ENCODE data around the gene BCL2L2.
A peak's percentile ranks its signal among the peaks of the same experiment; 100 is the strongest.
"Not testable (repeated sequence)": the region's sequence is repeated elsewhere in the genome, so short reads cannot be mapped to it uniquely, and the experiment has no call there.

BCL2L2 gene, protein sequence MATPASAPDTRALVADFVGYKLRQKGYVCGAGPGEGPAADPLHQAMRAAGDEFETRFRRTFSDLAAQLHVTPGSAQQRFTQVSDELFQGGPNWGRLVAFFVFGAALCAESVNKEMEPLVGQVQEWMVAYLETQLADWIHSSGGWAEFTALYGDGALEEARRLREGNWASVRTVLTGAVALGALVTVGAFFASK

DNA sequence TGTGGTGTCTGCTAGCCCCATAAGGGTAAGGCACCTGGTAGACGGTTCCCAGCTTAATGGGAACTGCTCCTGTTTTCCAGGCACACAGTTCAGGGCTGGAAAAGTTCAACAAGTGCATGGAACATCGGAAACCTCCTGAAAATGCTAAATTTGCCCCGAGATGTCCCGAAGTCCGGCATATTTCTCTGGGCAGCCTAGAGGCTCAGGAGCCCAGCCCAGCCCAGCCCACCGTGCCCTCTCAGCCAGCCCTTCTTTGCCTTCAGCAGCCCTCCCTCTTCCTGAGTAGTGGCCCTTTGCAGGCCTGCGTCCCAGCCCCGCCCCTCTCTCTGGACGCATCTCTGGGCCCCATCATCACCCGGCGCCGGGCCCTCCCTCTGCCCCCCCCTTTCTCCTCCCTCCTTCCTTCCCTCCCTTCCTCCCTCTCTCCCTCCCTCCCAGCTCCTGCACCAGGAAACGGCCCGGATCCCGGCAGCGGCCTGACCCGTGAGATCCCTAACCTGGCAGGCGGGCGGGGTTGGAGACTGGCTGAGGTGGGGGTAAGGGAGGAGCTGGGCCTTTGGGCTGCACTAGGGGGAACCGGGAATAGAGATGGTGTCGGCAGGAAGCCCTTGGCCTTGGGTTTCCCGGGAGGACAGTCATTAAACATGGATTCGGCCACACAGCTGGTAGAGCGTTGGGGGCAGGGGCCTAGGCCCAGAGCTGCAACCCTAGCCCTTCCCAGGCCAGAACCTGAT lies at the start of gene BCL2L2:
BCL2L2 (plus strand) TSS at position 422 of the 734 bp plus-strand sequence. CDS start 935 bp downstream, outside the sequence.
- DNase-seq = peak; percentile 93 to 97

DNA sequence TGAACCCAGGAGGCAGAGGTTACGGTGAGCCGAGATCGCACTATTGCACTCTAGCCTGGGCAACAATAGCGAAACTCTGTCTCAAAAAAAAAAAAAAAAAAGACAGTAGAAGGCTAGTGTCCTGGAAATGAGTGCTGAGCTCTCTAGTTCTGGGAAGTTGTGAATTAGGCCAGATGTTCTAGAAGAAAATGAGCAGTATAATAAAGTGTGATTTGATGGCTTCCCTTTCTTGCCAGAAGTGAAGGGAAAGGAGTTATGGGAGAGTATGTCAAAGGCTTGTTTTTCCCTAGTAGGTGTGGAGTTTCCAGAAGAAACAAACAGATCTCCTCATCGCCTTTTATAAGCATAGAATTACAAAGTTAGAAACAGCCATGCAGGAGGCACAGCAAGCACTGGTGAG lies 48.4 kb upstream of the BCL2L2 start:
- no peak for DNase-seq

DNA sequence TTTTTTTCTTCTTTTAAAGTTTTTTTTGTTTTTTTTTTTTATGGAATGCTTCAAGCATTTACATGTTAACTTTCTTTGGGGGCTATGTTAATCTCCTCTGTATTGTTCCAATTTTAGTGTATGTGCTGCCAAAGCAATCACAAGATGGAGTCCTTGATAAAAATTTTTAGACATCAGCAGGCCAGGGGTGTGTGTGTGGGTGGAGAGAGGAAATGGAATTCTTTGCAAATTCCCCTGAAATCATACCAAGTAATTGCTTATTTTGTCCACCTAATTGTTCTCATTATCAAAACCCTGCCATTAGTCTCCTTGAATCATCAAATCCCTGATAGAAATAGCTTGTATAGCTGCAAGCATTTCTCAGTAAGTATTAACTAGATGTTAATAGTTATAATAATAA lies 47.2 kb upstream of the BCL2L2 start:
- DNase-seq = no peak

DNA sequence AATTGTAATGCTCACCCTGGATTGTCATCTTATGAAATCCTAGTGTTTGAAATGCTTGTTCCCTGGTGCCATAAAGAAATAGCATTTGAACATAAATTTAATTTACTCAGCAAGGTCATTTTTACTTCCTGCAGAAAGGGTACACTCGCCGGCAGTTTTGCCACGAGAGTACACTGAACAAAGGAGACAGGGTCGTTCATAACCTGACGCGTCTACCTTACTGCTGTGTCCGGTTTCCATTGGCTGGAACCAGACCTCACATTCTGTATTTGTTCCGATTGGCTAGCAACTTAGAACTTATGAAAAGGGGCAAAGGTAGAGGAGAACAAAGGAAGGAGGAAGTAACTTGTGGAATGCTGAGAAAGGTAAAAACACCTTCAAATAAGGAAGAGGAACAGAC lies 45.8 kb upstream of the BCL2L2 start:
- not testable (repeated sequence) for DNase-seq

DNA sequence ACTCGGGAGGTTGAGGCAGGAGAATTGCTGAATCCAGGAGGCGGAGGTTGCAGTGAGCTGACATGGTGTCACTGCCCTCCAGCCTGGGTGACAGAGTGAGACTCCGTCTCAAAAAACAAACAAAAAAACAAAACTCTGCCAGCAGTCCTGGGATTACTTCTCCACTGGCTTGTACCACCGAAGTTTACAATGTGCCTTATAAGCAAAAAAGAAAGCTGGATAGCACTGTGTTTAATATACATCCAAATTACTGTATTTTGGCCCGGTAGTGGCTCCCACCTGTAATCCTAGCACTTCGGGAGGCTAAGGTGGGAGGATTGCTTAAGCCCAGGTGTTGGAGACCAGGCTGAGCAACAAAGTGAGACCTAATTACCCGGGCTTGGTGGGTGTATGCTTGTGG lies 37.4 kb upstream of the BCL2L2 start:
- DNase-seq = no peak

DNA sequence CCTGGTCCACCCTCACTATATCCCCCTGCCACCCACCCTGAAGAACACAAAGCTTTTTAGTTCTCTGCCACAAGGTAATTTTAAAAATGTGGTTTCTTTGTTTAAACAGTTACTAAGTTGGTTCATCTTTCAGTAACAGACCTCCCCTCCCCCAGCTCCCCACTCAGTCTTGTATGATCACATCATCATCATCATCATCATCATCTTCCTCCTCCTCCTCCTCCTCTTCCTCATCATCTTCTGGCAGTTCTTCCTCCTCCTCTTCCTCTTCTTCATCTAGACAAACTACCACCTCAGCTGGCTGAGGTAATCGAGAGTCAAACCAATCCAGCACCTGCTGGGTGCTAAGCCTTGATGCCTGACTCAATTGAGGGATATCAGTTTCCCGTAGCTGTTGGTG lies 31.2 kb upstream of the BCL2L2 start:
- no peak for DNase-seq

DNA sequence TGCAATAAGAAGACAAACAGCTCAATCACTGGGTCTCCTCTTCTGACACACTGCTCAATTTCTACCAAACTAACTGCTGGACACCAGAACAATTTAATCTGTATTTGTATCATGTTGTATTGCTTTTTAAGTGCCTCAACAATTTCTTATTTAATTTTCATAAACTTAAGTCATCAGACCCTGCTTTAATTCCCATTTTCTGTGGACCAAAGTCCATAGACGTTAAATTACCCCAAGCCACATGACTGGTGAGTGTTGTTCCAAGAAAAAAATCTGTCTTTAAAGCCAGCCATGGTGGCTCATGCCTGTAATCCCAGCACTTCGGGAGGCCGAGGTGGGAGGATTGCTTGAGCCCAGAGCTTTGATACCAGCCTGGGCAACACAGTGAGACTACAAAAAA lies 29.4 kb upstream of the BCL2L2 start:
- DNase-seq = no peak

DNA sequence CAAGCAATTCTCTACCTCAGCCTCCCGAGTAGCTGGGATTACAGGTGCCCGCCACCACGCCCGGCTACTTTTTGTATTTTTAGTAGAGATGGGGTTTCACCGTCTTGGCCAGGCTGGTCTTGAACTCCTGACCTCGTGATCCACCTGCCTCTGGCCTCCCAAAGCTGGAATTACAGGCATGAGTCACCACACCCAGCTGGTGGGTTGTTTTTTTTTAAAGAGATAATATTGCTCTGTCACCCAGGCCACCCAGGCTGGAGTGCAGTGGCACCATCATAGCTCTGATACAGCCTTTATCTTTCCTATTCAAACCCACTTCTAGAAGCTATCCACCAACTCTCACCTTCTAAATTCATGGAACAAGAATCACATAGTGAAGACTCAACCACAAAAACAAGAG lies 28.7 kb upstream of the BCL2L2 start:
- DNase-seq = not testable (repeated sequence)

DNA sequence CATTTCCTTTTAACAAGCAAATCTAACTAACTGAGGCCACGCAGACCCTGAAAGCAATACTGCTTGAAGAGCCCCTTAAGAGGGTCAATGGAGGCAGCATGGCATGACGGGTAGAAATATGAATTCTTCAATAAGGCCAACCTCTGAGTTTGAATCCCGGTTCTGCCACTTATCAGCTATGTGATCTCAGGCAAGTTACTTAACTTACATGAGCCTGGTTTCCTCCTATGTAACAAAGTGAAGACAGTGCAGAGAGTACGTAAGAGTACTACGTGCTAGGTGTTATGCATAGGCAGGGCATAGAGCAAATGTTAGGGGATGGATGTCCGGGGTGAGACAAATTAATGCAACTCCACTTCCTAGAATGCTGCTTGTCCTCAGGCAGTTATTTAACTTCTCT lies 25.4 kb upstream of the BCL2L2 start:
- no peak for DNase-seq

DNA sequence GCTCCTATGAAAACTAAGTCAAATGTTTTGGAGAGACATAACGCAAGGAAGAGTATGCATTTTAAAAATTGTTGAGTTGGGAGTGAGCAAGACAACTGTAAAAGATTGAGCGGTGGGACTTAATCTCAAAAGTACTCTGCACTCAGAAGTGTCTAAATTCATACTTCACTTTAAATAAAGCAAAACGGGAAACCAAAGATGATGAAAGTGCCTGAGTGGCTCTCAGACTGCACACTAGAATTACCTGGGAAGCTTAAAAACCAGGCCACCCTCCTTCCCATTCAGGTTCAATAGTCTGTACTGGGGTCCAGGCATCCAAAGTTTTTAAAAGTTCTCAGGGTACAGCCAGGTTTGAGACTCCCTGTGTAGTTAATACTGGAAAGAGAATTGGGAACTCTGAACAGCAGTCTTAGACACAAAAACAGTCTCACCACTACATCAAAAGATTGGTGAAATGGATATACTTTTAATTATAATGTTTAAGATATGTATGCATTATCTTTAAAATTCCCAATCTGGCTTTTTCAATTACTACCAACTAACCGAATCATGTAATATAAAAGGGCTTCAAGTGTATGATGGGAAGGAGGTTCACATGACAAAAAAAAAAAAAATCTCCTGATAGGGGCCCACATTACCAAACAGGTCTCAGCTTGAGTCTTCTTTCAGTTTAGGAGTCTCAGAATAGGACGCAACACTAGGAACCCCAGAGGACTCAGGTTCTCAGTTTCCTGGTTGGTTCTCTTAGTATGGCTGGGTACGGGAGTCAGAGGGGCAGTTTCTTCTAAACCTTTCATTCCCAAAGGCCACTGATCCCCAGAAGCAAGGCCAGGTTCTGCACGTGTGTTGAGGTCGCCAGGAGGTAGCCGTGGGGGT lies 21.7 kb upstream of the BCL2L2 start:
- peak in 1 of 2 experiments; percentile 3 for DNase-seq

DNA sequence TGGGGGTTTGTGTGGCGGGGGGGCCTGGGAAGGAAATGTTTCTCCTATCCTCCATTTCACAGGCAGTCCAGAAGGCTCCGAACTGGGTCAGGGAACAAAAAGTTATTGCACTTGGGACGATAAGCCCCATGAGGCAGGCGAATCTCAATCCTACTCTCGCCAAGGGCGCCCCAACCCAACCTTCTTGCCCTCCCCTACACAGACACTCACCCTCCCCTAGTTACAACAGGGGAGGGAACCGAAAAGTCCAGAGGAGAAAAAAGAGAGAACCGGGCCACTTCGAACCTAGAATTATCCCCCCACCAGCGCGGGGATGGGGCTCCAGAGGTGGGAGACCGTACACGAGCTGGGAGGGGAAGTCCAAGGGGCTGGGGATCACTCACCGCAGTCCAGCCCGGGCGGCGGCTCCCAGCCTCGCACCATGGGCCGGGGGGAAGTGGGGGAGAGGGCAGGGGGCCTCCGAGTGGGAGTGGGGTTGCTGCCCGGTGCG lies 21.1 kb upstream of the BCL2L2 start:
- DNase-seq = no peak

DNA sequence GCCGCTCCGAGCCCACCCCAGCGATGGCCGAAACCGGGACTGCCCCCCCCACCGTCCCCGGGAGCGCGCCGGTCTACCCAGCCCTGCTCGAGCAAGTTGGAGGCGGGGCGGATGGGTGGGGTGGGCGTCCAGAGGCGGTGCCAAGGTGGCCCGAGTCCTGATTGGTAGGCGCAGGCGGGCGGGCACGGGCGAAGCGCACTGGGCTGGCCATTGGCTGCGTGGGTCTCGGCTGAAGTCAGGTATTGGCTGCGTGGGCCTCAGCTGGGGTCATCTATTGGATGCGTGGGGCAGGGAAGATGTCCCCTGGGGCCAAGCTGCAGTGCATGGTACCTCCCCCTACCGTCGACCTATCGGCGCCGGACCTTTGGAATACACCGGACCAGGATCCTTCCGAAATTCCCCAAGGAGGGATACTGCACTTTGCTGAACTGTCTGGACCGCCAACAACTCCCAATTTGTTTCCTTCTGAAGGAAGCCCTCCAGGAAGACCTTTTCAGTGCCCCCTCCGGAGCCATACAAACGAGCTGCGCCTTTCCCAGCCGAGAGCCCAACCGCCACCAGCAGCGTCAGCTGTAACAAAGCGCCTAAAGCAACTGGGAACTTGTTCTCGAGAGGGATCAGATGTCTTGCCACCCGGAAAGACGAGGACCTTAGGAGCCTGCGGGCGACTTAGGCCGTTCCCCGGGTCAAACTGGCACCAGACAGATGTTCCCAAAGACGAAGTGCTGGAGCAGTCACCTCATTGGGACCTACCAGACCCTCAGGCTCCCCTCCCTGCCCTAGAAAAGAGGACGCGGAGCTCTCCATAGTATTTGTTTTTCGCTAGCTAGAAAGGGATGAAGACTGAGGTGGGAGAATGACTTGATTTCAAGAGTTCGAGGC lies 20.4 kb upstream of the BCL2L2 start, which contains the start of gene HOMEZ:
HOMEZ (minus strand) TSS at position 113 of the 882 bp plus-strand sequence. CDS start 180 bp downstream, outside the sequence.
- DNase-seq = peak; percentile 99

DNA sequence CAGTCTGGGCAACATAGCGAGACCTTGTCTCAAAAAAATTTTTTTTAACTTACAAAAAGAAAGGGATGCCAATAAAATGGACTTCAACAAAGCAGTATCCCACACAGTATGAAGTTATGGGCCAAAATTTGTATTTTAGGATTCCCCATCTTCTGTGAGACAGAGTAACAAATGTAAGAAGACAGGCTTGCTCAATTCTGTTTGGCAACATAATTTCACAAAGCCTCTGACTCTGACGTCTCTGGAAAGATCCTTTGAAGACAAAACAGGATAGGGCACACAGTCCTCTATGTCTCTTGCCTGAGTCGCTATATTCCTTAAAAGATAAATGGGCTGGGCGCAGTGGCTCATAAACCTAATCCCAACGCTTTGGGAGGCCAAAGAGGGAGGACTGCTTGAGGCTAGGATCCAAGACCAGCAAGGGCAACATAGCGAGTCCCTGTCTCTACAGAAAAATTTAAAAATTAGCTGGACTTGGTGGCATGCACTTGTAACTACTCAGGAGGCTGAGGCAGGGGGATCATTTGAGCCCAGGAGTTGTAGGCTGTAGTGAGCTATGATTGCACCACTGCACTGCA lies 19.6 kb upstream of the BCL2L2 start:
- no peak for DNase-seq

DNA sequence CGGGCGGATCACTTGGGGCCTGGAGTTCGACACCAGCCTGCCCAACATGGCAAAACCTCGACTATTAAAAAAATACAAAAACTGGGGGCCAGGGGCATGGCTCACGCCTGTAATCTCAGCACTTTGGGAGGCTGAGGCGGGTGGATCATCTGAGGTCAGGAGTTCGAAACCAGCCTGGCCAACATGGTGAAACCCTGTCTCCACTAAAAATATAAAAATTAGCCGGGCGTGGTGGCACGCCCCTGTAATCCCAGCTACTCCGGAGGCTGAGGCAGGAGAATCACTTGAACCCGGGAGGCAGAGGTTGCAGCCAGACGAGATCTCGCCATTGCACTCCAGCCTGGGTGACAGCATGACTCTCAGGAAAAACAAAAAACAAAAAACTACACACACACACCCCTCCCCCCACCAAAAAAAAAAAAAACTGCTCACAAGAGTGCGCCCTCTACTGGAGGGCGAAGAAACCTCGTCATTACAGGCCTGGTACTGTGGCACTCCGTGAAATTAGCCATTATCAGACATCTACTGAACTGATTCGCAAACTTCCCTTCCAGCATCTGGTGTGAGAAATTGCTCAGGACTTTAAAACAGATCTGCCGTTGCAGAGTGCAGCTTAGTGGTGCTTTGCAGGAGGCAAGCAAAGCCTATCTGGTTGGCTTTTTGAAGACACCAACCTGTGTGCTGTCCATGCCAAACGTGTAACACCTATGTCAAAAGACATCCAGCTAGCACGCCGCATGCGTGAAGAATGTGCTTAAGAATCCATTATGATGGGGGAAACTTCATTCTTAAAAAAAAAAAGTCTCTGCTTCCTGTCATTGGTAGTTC lies 11.7 kb upstream of the BCL2L2 start:
- DNase-seq = peak; percentile 56 to 71

DNA sequence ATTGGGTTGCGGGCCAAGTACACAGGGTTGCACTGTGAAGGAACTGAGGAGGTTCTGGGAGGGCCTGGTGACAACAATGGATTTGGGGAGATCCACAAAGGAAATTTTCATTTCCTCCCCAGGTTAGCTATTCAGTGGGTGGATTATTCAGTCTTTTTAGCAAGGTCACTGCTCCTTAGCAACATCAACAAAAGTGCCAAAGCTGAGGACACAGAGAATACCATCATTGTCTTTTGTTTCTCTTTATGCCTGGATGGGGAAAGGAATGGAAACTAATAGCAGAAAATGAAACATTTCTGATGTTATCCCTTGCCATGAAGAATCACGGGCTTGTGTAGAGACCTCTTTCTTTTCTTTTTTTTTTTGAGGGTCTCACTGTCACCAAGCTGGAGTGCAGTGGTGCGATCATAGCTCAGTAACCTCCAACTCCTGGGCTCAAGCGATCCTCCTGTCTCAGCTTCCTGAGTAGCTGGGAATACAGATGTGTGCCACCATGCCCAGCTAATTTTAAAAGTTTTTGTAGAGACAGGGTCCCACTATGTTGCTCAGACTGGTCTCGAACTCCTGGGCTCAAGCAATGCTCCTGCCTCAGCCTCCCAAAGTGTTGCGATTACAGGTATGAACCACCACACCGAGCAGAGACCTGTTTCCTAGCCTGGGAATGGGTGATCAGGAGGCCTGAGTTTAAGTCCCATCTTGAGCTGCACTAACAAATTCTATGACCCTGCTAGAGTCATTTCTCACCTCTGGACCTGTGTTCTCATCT lies 10.4 kb upstream of the BCL2L2 start:
- DNase-seq = no peak

DNA sequence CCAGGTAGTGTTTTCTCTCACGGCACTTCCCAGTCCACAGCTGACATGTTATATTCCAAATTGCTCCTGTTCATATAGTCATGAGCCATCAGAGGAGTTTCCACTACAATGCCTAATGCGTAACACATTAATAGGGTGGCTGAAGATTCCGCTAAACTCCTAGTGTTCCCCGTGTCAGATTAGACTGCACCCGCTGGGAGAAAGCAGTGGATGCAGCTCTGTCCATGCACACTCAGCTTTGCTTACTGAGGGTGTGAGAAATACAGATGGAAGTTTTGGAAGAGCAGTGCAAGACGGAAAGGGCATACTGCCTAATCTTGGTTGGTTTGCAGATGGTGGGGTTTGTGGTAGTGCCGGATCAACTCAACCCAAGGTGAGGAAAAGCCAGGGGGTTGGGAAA lies 9.5 kb upstream of the BCL2L2 start:
- no peak for DNase-seq

DNA sequence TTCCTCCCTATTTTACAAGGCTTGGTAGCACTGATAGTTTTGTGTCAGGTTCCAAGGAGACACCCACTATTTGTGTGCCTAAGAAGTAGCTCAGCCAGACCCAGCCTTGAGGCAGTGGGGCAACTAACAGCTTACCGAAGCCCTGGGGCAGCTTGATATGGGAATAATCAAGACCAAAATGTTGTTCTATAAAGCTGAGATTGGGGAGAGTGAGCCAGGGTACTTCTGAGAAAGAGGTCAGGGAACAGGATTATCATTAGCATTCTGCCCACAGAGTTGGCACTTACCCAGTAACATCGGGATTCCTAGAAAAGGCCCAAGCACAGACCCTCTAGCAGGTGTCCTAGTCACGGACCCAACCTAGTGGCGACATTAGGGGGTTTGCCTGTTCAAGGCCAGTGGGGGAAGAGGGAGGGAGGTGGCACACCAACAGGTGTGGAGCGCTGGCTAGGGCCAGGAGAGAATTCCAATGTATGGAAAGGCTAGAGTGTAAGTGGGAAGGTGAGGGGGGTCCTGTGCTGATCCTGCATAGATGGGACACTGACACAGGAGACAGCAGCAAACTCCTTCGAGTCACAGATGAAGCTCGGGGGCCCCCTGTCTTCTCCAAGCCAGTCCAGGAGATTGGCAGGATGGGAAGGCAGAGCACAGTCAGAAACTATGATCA lies 8.9 kb upstream of the BCL2L2 start:
- no peak for DNase-seq

DNA sequence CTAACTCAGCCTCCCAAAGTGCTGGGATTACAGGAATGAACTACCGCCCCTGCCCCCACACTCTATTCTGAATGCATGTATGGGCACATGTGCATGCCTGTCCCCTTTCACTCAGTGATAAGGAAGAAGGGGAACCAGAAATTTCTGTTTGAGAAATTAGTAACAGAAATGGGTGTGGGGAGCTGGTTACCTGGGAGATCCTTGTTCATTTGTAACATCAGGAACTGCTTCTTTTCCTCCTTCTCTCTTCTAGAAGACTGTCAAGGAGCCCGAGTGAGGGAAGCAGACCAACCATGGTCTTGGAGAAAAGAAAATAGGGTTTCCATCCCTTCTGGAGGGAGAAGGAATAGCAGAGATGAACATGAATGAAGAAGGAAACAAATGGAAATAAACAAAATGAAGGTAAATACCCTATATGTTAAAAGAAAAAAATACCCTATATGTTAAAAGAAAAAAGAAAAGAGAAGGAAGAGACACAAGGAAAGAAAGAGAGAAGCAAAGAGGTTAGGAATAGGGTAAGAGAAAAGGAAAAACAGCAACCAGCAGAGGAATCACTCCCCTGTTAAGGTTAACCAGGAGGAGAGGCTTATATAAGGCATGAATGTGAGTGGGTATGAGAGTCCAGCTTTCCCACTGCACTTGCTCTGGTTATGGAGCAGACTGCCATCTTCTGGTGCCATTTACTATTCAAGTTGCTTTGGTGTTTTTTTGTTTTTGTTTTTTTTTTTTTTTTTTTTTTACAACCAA lies 7.2 kb upstream of the BCL2L2 start:
- DNase-seq = peak in 1 of 2 experiments; percentile 15
